ENCODE results near the gene APOA5.

- TF ChIP-seq PBX3 (IDR thresholded peaks at IDR 0.05) (no peak), POLR2AphosphoS2 (conservative IDR thresholded peaks at IDR 0.05; ENCODE audit: low read length) (no peak), HOXA7 (CRISPR knock-in tag; IDR thresholded peaks at IDR 0.05) (no peak), POLR2A (IDR thresholded peaks at IDR 0.05; ENCODE audit: low read length) (no peak), JUNB (IDR thresholded peaks at IDR 0.05) (no peak), CTCF (IDR thresholded peaks at IDR 0.05) (no peak), USF2 (IDR thresholded peaks at IDR 0.05) (no peak), CEBPB (IDR thresholded peaks at IDR 0.05) (no peak), HDAC2 (IDR thresholded peaks at IDR 0.05) (no peak), ZC3H11A (IDR thresholded peaks at IDR 0.05) (no peak)
Measured at GRCh38 chr11:116825434-116825833, 33.8 kb upstream of the APOA5 start.
